HS-27A (cell line): ENCODE results near the gene ORM1.
"Not testable (repeated sequence)": the region's sequence is repeated elsewhere in the genome, so short reads cannot be mapped to it uniquely, and the experiment has no call there.

ENCODE experiments used
- DNase-seq: peaks from one replicate; pipeline ENCODE4 v3.0.0-alpha.2; 2012; ENCODE audit warnings: low read depth, missing footprints

Gene ORM1

DNA sequence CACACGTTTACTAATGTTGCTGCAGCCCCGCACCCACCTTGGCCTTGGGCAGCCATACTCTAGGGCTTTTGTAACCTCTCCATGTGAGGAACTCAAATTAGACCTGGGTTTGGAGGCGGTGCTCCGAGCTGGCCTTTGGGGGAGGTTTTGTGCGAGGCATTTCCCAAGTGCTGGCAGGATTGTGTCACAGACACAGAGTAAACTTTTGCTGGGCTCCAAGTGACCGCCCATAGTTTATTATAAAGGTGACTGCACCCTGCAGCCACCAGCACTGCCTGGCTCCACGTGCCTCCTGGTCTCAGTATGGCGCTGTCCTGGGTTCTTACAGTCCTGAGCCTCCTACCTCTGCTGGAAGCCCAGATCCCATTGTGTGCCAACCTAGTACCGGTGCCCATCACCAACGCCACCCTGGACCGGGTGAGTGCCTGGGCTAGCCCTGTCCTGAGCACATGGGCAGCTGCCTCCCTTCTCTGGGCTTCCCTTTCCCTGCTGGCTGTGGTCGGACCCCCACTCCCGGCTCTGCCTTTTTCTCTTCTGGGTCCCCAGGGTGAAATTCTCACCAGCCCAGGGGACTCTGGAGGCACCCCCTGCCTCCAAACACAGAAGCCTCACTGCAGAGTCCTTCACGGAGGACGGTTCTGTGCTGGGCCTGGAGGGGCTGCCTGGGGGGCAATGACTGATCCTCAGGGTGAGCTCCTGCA lies at the start of gene ORM1:
Gene ORM1 (plus strand): TSS at position 268 of the 701 bp plus-strand sequence. CDS start 36 bp downstream, at position 304.
- DNase-seq, result not testable (repeated sequence)

GRCh38 chr9:114273461-114273881 lies 49.4 kb upstream of the ORM1 start:
- no peak for DNase-seq

GRCh38 chr9:114274217-114274616 lies 48.7 kb upstream of the ORM1 start:
- no peak for DNase-seq

DNA sequence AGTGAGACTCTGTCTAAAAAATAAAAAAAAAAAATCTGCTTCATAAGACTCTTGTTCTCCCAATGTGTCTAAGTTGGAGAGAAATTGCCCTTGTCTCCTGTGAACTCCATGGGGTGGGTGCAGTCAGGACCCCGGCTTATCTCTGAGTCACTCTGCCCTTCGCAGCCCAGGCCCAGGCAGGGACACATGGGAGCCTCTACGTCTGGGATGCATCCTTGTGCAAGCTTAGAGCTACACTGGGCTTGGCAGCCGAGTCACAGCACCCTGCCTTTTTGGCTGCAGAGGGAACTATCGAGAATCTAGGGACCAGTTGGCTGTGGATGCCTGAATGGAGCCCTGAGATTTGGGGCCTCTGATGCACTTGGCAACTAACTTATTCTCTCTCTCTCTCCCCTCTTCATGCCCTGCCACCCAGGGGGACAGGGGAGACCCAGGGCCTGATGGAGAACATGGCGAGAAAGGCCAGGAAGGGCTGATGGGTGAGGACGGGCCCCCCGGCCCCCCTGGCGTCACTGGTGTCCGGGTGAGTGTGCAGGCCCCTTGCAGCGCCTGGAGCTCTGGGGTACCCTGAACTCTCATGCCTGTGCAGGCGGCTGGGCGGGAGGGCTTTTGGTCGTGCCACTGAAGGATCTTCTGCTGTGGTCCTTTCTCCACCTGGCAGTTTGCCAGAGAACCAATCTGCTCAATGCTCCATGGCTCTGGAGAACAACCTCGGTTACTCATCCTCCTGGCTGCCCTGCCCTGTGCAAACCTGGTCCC lies 47.5 kb upstream of the ORM1 start:
- DNase-seq, result no peak

DNA sequence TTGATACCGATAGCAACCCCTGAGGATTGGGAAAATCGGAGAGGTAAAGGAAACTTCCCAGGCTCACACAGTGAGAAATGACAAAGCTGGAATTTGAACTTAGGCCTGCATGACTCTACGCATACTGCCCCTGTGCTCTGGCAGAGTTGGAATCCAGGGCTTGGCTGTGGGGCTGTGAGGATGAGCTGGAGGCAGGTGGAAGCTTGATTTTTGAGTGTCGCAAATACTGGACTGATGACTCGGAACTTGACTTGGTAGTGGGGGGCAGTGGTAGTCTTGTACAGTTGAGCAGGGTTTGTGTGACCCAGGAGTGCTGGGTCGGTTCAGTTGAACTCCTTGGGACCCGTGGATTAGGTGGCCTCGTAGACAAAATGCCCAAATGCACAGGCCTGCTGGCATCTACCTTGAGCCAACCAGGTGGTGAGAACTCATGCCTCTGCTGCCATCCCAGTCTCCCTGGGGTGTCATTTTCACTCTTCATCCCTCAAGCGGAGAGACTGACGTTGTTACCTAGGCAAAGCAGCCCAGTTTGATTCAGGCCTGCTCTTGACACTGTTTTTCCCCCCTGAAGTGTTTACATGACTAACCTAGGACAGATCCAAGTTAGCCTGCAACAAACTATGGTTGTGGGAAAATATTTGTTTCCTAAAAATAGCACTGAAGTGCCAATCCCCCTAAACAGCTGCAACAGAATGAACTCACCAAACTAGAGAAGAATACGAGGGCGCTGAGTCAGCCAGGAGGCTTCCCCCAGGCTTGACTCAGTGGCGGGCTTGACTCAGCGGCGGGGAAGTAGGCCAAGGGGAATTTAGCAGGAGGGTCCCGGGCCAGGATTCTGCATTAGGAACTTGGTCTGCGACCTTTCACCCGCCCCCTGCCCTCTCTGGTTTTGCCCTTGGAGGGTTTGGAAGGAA lies 45.7 kb upstream of the ORM1 start:
- DNase-seq, result peak; percentile 19

- no peak for DNase-seq
Observed at GRCh38 chr9:114278356-114278755, 44.5 kb upstream of the ORM1 start.

GRCh38 chr9:114278881-114279570 lies 43.9 kb upstream of the ORM1 start:
- peak; percentile 31 for DNase-seq

DNA sequence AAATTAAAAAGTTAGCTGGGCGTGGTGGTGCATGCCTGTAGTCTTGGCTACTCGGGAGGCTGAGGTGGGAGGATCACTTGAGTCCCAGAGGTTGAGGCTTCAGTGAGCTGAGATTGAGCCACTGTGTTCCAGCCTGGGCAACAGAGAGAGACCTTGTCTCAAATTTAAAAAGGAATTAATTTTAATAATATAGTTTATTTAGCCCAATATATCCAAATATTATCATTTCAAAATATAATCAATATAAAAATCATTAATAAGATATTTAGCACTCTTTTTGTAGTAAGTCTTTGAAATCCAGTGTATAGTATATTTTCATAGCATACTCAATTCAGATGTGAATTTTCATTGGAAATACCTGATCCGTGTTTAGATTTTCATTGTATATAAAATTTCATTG lies 43.2 kb upstream of the ORM1 start:
- DNase-seq, result no peak

DNA sequence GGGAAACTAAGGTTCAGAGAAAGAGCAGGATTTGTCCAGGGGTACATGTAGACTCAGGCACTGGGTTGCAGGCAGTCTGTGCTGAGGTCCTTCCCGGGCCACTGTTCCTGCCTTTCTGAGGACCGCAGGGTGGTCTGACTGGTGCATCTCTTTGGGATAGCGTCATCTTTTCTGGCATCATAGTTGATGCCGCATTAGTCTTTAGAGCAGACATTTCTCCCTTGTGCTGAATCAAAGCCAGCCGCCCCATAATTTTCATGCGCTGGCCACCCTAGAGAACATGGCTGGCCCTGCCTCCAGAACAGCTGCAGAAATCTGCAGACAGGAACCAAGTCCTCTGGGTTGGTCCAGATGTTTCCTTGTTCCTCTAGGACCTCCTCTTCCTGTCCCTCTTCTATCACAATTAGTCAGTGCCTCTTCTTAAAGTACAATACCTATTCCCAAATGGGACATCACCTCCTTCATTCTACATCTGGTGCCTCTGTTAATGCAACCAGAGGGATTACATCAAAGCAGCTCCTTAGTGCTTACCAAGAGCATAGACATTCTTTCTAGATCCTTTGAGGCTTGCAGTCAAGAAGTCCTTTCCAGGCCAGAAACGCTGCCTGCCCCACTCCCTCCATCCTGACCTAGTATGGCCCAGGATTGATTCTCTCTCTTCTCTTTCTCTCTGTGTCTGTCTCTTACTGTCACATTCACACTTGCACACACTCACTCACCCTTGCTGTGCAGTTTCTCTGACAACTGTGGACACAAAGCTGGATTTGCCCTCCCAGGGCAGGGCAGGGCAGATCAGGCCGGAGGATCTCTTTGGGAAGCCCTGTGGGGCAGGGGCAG lies 42.0 kb upstream of the ORM1 start:
- no peak for DNase-seq

GRCh38 chr9:114281473-114282103 lies 41.3 kb upstream of the ORM1 start:
- DNase-seq, result no peak

GRCh38 chr9:114282104-114282485 lies 40.8 kb upstream of the ORM1 start:
- no peak for DNase-seq

GRCh38 chr9:114282507-114282906 lies 40.4 kb upstream of the ORM1 start:
- no peak for DNase-seq

GRCh38 chr9:114282926-114283325 lies 40.0 kb upstream of the ORM1 start:
- DNase-seq, result no peak

GRCh38 chr9:114283551-114284111 lies 39.3 kb upstream of the ORM1 start:
- DNase-seq, result no peak

GRCh38 chr9:114284316-114285060 lies 38.4 kb upstream of the ORM1 start:
- DNase-seq, result no peak

GRCh38 chr9:114285166-114285867 lies 37.6 kb upstream of the ORM1 start:
- DNase-seq, result peak; percentile 43

DNA sequence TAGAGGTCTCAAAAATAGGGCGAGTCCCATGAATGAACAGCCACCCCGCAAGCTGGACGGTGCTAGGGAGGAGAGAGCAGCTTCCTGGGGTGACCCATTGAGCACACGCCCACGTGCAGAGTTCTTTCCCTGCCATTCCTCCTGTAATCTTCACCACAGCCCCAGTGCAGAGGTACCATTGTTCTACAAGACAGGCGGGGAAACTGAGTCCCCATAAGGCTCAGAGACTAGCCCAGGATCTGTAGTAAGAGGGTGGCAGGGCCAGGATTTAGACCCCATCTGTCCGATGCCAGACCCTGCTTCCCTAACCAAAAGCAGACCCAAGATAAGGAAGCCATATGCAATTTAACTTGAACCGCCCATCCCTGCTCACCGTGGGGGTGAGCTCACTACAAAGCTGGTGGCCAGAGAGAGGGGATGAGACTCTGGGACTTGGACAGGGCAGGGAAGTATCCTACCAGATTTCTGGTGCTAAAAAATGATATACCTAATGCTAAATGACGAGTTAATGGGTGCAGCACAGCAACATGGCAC lies 36.7 kb upstream of the ORM1 start:
- DNase-seq, result no peak

- no peak for DNase-seq
Observed at GRCh38 chr9:114287001-114287762, 35.7 kb upstream of the ORM1 start.
